ENCODE data around the gene C6orf132. TPM values are rescaled to one million over a fixed set of nuclear protein-coding genes. Genes with fewer than 3 reads are reported as not detected.

C6orf132 gene
- total RNA-seq, 4 donors from 2014 or later, result 0.83 to 2.1 (median 1.6) TPM

DNA sequence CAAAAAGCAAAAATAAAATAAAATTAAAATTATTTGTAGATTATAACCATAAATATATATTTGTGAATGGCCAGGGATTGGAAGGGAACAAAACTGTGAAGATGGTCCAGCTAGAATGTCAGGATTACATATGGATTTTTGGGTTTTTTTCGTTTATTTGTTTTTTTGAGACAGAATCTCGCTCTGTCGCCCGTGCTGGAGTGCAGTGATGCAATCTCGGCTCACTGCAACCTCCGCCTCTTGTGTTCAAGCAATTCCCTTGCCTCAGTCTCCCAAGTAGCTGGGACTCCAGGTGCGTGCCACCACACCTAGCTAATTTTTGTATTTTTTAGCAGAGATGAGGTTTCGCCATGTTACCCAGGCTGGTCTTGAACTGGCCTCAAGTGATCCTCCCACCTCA is 7.8 kb upstream of the C6orf132 start:
- no peak for TF ChIP-seq POLR2AphosphoS5 (IDR thresholded peaks at IDR 0.05)
- TF ChIP-seq POLR2A (IDR thresholded peaks at IDR 0.05; ENCODE audit: low read depth), result no peak
- TF ChIP-seq EP300 (IDR thresholded peaks at IDR 0.05), result no peak
- TF ChIP-seq, protein P1, sequence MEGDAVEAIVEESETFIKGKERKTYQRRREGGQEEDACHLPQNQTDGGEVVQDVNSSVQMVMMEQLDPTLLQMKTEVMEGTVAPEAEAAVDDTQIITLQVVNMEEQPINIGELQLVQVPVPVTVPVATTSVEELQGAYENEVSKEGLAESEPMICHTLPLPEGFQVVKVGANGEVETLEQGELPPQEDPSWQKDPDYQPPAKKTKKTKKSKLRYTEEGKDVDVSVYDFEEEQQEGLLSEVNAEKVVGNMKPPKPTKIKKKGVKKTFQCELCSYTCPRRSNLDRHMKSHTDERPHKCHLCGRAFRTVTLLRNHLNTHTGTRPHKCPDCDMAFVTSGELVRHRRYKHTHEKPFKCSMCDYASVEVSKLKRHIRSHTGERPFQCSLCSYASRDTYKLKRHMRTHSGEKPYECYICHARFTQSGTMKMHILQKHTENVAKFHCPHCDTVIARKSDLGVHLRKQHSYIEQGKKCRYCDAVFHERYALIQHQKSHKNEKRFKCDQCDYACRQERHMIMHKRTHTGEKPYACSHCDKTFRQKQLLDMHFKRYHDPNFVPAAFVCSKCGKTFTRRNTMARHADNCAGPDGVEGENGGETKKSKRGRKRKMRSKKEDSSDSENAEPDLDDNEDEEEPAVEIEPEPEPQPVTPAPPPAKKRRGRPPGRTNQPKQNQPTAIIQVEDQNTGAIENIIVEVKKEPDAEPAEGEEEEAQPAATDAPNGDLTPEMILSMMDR (IDR thresholded peaks at IDR 0.05), result no peak
- Histone ChIP-seq H3K27me3 (peaks cover 0 to 12% (median 0%) of the 10 kb centered on the region in 4 donors), H3K4me3 (no peak overlapping the region), H3K9me3 (no peaks in the 10 kb centered on the region), H3K36me3 (no peaks in the 10 kb centered on the region), H3K4me1 (no peaks in the 10 kb centered on the region), H3K27ac (replicated peaks in 1 of 4) (no peak overlapping the region)
- 90% methylated on average over 8 of the region's 8 CpGs for WGBS
- no peak for DNase-seq (ENCODE audit: extremely low spot score)
- intact Hi-C loops (cut with DNase I), result no loop called here

DNA sequence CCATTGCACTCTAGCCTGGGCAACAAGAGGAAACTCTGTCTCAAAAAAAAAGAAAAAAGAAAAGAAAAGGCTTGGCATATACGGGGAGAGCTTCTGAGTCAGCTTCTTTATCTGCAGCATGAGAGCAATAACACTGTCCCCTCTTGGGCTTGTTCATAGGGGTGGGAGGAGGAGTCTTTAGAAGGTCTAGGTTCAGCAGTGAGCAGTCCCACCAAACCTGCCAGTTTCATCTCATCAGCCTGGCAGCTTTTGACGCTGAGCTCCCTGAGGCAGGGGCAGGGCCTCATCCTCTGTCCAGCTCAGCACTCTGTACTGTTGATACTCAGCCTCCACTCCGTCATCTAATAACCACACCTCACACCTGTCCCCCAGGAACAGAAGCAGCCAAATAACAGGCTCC is 5.6 kb upstream of the C6orf132 start:
- TF ChIP-seq POLR2A (IDR thresholded peaks at IDR 0.05; ENCODE audit: low read depth) (no peak), EP300 (IDR thresholded peaks at IDR 0.05) (no peak)
- WGBS, result 47% methylated on average over 3 of the region's 3 CpGs
- intact Hi-C loops (cut with DNase I), result no loop called here
- Histone ChIP-seq H3K9me3 (no peaks in the 10 kb centered on the region), H3K4me3 (no peak overlapping the region), H3K4me1 (no peaks in the 10 kb centered on the region), H3K36me3 (no peaks in the 10 kb centered on the region), H3K27me3 (peaks cover 0 to 31% (median 5%) of the 10 kb centered on the region in 4 donors), H3K27ac (replicated peaks in 1 of 4) (no peak overlapping the region)
- DNase-seq (ENCODE audit: extremely low spot score), result no peak

GRCh38 chr6:42147138-42147562 is 4.7 kb upstream of the C6orf132 start:
- Histone ChIP-seq H3K9me3 (no peaks in the 10 kb centered on the region), H3K36me3 (no peaks in the 10 kb centered on the region), H3K4me1 (peaks cover 6 to 9% (median 8%) of the 10 kb centered on the region in 4 donors), H3K27ac (replicated peaks in 1 of 4) (no peak overlapping the region), H3K4me3 (no peak overlapping the region), H3K27me3 (peaks cover 0 to 40% (median 14%) of the 10 kb centered on the region in 4 donors)
- TF ChIP-seq POLR2AphosphoS5 (IDR thresholded peaks at IDR 0.05) (no peak), EP300 (IDR thresholded peaks at IDR 0.05) (no peak), POLR2A (IDR thresholded peaks at IDR 0.05; ENCODE audit: low read depth) (no peak)
- TF ChIP-seq, protein P1 (IDR thresholded peaks at IDR 0.05), result no peak
- intact Hi-C loops (cut with DNase I), result no loop called here
- 89% methylated on average over 8 of the region's 10 CpGs for WGBS
- no peak for DNase-seq (ENCODE audit: extremely low spot score)

DNA sequence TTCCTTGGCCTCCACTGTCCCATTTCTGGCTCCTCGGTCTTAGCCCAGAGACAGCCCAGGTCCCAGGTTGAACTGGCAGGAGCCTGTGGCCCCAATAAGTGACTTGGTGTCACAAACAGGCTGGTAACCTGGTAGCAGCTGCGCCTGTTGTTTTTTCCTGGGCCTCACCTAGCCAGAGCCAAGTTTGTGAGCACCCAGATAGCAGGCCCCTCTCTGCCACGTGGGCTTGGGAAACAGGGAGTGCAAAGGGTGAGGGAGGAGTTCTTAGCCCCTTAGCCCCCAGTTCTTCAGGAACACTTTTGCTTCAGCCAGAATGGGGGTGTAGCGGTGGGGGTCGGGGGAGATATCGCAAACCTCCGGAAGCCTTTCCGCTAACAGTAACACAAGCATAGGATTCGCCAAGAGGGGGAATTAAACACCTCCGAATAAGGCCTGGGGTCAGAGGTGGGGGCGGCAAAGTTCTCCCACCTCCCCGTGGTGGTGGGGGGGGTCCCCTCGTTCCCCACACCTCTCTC is 760 bp downstream of the C6orf132 start:
- peak overlapping the region; percentile 49 to 72 (median 58) for H3K27ac ChIP-seq (replicated peaks in 1 of 4)
- TF ChIP-seq, protein P1 (IDR thresholded peaks at IDR 0.05), result no peak
- no peak for TF ChIP-seq POLR2AphosphoS5 (IDR thresholded peaks at IDR 0.05)
- no peak for TF ChIP-seq EP300 (IDR thresholded peaks at IDR 0.05)
- TF ChIP-seq POLR2A (IDR thresholded peaks at IDR 0.05; ENCODE audit: low read depth), result no peak
- H3K4me1 ChIP-seq, result peaks cover 12 to 17% (median 14%) of the 10 kb centered on the region in 4 donors
- 60% methylated on average over 13 of the region's 13 CpGs for WGBS
- peaks cover 0 to 65% (median 20%) of the 10 kb centered on the region in 4 donors for H3K27me3 ChIP-seq
- peak overlapping the region; percentile 51 to 64 (median 54) for H3K4me3 ChIP-seq
- DNase-seq (ENCODE audit: extremely low spot score), result no peak
- no peaks in the 10 kb centered on the region for H3K36me3 ChIP-seq
- H3K9me3 ChIP-seq, result no peaks in the 10 kb centered on the region
- intact Hi-C loops (cut with DNase I), result no loop called here

- H3K27me3 ChIP-seq, result peaks cover 0 to 62% (median 20%) of the 10 kb centered on the region in 4 donors
- H3K36me3 ChIP-seq, result no peaks in the 10 kb centered on the region
- no peaks in the 10 kb centered on the region for H3K9me3 ChIP-seq
- DNase-seq (ENCODE audit: extremely low spot score), result no peak
- H3K4me1 ChIP-seq, result peaks cover 12 to 17% (median 14%) of the 10 kb centered on the region in 4 donors
- no peak for TF ChIP-seq EP300 (IDR thresholded peaks at IDR 0.05)
- no peak for TF ChIP-seq POLR2A (IDR thresholded peaks at IDR 0.05; ENCODE audit: low read depth)
- TF ChIP-seq POLR2AphosphoS5 (IDR thresholded peaks at IDR 0.05), result no peak
- TF ChIP-seq, protein P1 (IDR thresholded peaks at IDR 0.05), result no peak
- H3K4me3 ChIP-seq, result peak overlapping the region in 2 of 4 donors; percentile 52 to 64
- 69% methylated on average over 7 of the region's 9 CpGs for WGBS
- H3K27ac ChIP-seq (replicated peaks in 1 of 4), result peak overlapping the region in 1 of 4 donors; percentile 72
- intact Hi-C loops (cut with DNase I), result no loop called here
Observed at GRCh38 chr6:42140756-42141602, 1.4 kb downstream of the C6orf132 start.

Measured in esophagus muscularis mucosa (tissue), 4 donors.